WERI-Rb-1 (cell line): ENCODE results near the gene FLOT1.

ENCODE experiments used
- DNase-seq: peaks from one replicate; pipeline ENCODE4 v3.0.0-alpha.2; 2020
- H3K27ac ChIP-seq: fragments of 250-450 bp; sonication (Bioruptor Pico); 2 replicates; pipeline ENCODE4 v1.5.1; 2020; ENCODE audit warnings: mild to moderate bottlenecking, moderate library complexity
- H3K27me3 ChIP-seq: fragments of 250-450 bp; sonication (Bioruptor Pico); 2 replicates; pipeline ENCODE4 v1.5.1; 2021; ENCODE audit warnings: mild to moderate bottlenecking, low read depth, moderate library complexity; ENCODE audit not compliant: insufficient read depth, severe bottlenecking
- H3K36me3 ChIP-seq: fragments of 250-450 bp; sonication (Bioruptor Pico); 2 replicates; pipeline ENCODE4 v1.5.1; 2020; ENCODE audit warnings: mild to moderate bottlenecking, moderate library complexity
- H3K4me3 ChIP-seq: 2 replicates; pipeline ENCODE4 v1.5.1; 2011; ENCODE audit warnings: low read depth, mild to moderate bottlenecking, control low read depth, low read length
- H3K9me3 ChIP-seq: fragments of 250-450 bp; sonication (Bioruptor Pico); 2 replicates; pipeline ENCODE4 v1.5.1; 2021; ENCODE audit warnings: mild to moderate bottlenecking, moderate library complexity; ENCODE audit not compliant: severe bottlenecking
- CTCF ChIP-seq: IDR thresholded peaks from 2 replicates; pipeline ENCODE4 v1.5.1; 2011; ENCODE audit warnings: low read depth, mild to moderate bottlenecking, control low read depth, inconsistent platforms, low read length

The FLOT1 gene

GRCh38 chr6:30682143-30683117 is 60.1 kb downstream of the FLOT1 start:
- DNase-seq = peak; percentile 69
- no peak for TF ChIP-seq CTCF
- Histone ChIP-seq H3K27me3 (no peaks in the 10 kb centered on the region), H3K9me3 (no peaks in the 10 kb centered on the region), H3K4me3 (peak overlapping the region; percentile 29), H3K36me3 (peaks cover 75% of the 10 kb centered on the region), H3K27ac (peak overlapping the region; percentile 90)

GRCh38 chr6:30681766-30682142 is 60.7 kb downstream of the FLOT1 start:
- Histone ChIP-seq H3K4me3 (no peak overlapping the region), H3K9me3 (no peaks in the 10 kb centered on the region), H3K27ac (peak overlapping the region; percentile 90), H3K27me3 (no peaks in the 10 kb centered on the region), H3K36me3 (peaks cover 79% of the 10 kb centered on the region)
- no peak for DNase-seq
- no peak for TF ChIP-seq CTCF

- H3K36me3 ChIP-seq = peaks cover 77% of the 10 kb centered on the region
- H3K27ac ChIP-seq = peak overlapping the region; percentile 90
- TF ChIP-seq CTCF = no peak
- DNase-seq = peak; percentile 96
- no peaks in the 10 kb centered on the region for H3K27me3 ChIP-seq
- H3K9me3 ChIP-seq = no peaks in the 10 kb centered on the region
- H3K4me3 ChIP-seq = peak overlapping the region; percentile 10
Measured at GRCh38 chr6:30679765-30680535, 62.5 kb downstream of the FLOT1 start.

GRCh38 chr6:30678964-30679726 is 63.3 kb downstream of the FLOT1 start:
- Histone ChIP-seq H3K36me3 (peaks cover 73% of the 10 kb centered on the region), H3K27me3 (no peaks in the 10 kb centered on the region), H3K27ac (peak overlapping the region; percentile 90), H3K4me3 (peak overlapping the region; percentile 10; the same call in 1 of the 2 replicates), H3K9me3 (no peaks in the 10 kb centered on the region)
- DNase-seq = peak; percentile 96
- TF ChIP-seq CTCF = peak; percentile 99
